GM18867 (cell line): ENCODE measurements around the gene EPB41L4A.

ENCODE experiments used
- ATAC-seq: cut with Tn5 transposase; IDR thresholded peaks from one replicate; pipeline ENCODE4 v1.9.1; 2021; ENCODE audit warnings: mild to moderate bottlenecking, moderate library complexity; ENCODE audit not compliant: unreplicated experiment

EPB41L4A gene

DNA sequence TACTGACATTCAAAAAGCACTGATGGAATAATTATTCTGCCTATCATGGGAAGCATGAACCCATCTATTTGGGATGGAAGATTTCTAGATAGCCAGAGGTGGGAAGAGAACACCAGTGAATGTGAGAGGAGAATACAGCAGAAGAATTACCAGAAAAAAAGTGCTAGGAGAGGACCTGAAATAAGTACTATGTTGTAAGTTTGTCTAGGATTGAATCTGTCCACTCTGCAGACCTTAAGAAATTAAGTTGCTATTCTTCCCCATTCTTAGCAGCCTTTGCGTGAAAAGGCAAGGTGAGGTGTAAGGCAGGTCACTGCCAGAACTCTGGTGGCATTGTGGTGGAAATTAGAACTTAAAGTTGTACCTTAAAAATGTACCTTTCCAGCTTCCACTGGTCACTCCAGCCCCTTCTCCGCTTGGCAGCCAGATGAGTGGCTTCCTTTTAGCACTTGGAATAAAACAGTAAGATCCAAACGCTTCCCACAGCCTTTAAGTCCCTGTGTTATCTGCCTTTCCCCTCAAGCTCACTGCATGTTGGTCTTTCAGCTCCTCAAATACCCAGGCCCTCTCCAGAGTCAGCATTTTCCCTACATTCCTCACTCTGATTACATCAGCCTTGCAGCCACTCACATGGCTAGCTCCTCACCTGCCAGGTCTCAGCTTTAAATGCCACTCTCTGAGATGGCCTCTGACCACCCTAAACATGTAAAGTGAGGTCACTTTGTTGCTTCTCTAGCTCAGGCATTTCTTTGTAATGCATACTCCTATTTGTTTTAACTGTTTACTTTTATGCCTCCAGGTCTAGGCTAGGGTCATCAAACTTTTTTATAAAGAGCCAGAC lies 253.0 kb downstream of the EPB41L4A start:
- ATAC-seq = no peak

DNA sequence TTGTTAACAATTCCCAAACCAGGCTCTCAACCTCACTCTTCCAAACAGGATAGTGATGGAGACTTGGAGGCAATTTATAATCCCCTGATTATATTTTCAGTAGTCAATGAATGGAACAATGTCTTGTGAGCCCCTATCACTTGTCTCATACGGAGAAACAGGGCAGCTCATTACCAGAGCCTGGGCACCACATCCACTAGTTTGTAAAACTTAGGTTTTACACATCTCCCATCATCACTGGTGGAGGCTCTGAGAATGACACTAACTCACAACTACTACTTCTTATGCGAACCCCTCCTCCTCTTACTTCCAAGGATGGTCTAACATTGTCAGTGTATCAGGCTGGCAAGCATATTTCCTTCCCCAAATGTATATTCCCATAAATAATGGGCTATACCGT lies 253.7 kb downstream of the EPB41L4A start:
- ATAC-seq = no peak

DNA sequence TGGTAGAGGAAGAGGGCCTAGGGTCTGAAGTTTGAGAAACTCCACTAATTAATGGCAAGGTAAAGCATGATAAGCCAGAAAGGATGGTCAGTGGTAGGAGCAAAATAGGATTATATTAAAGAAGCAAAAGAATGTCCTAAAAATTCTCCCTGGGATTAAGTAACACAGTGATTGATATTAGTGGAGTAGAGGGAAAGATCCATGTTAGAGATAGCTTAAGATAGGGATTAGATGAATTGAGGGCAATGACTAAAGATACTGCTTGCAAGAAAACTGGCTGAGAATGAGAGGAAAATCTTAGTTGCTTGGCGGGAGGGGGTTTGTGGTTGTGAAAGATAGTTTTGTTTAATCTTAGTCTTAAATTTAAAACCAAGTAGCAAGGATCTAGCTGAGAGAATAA lies 255.6 kb downstream of the EPB41L4A start:
- ATAC-seq = no peak

DNA sequence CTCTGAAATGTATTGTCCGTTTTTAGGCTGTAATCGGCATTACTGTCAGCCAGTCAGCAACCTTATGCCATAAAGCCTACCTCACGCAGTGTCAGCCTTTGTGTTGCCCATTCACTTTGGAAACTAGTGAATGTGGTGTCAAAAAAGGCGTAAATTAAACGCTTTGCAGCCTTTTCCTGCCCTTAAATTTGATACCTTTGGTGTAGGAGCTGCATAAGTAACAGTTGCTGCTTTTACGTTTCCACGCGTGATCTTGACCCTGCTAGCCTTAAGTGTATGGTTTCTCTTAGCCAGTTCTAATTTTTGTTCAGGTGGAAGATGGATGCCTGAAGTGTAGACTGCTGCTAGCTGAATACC lies 257.7 kb downstream of the EPB41L4A start:
- ATAC-seq = no peak

DNA sequence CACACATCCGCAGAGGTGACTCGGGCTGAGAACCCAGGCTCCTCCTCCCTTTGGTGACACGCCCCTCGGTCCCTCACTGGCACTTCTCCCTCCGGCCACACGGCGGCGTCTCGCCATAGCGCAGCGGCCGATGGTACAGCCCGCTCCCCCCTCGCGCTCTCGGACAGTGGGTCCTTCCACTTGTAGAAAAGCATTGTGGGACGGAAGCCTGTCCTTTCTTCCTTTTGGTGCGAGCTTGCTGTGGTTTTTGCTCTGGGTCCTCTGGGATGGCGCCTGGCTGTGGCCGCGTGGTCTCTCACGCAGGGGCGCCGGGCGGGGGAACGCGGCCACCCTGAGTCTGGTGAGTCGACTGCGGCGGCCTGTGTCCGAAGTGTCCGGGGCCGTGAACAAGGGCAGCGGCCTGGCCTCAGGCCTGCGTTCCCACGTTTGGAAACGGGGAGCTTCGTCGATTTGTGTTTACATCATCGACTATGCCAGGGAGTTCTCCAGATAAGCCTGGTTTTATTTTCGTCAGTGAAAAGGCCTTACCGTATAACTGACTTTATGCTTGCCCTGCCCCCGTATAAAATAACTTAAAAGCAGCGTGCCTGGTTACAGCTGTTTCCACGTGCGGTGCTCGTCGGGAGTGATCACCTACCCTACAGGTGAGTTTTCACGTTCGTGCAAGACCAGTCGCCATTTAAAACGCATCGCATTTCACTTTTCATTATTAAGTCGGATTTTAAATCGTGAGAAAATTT lies 258.3 kb downstream of the EPB41L4A start:
- ATAC-seq = peak; percentile 97

DNA sequence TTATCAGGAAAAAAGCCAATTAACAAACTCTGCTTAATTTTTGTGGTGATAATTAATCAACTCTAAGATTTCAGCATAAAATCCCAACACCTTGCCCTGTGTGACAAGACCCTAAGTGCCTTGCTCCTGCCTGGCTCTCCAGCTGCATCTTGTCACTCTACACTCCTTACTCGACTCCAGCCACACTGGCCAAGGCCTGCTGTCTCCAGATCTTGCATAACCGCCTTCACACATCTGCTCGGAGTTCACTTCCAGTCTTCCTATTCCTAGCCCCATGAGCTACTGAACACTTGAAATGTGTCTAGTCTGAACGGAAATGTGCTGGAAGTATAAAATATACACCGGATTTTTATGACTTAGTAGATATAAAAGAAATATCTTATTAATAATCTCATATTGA lies 259.6 kb downstream of the EPB41L4A start:
- ATAC-seq = no peak

DNA sequence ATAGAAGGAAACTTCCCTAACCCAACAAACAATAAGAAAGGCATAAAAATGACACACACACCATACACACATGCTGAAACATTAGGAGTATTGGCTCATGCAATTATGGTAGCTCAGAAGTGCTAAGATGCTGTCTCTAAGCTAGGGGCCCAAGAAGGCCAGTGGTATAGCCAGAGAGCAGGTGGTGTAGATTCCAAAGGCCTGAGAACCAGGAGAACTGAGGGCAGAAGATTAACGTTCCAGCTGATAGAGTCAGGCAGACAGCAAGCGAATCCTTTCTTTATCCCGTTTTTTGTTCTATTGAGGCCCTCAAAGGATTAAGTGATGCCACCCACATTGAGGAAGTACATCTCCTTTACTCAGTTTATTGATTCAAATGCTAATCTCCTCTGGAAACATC lies 262.9 kb downstream of the EPB41L4A start:
- ATAC-seq = no peak

DNA sequence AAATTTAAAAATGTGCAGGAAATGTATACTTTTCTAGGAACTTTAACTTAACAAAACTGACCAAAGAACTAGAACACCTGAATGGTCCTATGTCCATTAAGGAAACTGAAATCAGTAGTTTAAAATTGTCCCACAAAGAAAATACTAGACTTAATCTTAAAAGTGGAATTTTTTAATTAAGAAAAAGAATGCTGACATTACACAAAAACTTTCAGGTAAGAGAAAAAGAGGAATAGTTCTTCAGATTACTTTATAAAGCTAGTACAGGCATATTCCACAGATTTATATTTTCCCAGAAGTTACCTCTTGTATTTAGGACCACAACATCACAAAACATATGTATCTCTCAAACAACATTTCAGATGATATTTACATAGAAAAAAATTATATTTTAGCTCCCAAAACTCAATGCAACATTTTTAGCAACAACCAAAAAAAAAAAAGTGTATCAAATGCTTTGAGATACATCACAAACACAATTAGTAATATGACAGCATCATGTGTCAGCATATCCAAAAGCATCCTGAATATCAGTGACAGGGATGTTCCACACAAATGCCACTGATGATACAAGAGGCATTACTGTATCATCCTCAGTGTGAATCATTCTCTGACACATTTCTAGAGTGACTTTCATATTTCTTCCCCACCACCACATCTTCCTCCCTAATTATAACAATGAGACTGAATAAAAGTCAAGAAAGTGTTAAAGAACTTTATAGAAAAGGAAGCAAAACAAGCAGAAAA lies 264.0 kb downstream of the EPB41L4A start:
- ATAC-seq = no peak

DNA sequence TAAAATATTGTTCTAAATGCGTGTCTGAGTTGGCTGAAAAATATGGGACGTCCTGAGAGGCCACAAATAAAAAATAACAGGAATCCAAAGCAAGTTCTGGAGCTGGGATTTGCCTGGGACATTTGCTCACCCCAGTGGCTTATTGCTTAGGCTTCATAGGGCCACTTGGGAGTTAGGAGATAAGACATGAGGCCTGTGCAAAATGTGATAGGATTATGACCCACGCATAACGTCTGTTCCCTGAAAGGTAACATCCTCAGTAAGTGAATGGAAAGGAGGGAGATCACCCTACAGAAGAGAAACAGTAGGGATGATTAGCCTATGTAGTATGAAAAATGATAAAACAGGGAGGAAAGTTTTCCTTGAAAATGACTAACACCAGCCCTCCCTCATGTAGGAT lies 269.4 kb downstream of the EPB41L4A start:
- ATAC-seq = no peak

DNA sequence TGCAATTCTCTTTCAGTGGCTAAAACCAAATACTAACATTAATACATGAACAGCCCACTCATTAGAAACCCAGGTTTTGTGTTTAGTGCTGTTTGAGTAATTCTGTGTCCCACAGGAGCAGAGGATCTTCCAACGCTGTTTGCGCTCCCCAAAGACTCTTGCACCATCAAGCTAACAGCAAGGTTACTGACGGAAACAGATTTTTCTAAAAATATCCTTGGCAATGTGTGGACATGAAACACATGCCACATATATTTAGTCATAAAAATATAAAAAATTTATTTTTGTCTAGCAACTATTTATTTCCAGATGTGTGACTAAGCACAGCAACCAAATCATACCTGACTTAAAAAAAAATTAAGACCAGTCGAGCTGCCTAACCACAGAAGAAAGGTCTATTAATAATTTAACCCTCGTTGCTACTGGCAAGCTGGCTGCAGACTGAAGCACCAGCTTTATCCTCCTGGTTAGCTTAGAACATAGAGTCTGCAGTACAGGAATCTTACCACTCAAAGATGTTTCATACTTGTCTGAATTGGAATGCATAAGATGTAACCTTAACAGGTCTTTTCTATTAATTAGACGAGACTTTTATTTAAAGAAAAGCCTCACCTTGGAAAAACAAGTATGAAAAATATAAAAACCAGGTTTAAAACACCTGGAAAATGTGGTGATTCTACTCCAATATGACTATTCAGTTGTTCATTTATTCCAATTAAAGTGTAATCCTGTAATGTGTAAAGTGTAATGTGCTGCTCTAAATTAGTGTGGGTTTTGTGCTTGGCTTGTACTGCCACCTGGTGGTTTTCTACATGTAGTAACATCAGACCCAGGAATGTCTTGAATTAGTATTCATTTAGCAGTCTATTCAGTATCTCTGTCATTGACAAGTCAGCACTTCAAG lies 272.5 kb downstream of the EPB41L4A start:
- ATAC-seq = peak; percentile 60

DNA sequence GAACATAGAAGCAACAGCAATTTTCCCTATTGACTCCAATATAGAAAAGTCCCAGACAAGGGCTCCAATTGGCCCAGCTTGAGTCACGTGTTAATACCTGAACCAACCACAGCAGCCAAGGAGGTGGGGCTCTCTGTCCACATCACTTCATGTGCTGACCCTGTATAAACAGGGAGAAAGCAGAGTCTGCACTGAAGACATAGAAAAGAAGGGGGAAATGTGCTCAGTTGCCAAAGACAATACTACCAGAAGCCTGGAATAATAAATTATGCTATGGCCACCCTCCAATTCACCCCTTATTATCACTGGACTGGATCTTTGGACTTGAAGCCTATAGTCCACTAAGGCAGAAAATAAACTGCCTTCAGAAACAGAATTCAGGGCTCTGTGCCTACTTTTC lies 275.4 kb downstream of the EPB41L4A start:
- no peak for ATAC-seq

DNA sequence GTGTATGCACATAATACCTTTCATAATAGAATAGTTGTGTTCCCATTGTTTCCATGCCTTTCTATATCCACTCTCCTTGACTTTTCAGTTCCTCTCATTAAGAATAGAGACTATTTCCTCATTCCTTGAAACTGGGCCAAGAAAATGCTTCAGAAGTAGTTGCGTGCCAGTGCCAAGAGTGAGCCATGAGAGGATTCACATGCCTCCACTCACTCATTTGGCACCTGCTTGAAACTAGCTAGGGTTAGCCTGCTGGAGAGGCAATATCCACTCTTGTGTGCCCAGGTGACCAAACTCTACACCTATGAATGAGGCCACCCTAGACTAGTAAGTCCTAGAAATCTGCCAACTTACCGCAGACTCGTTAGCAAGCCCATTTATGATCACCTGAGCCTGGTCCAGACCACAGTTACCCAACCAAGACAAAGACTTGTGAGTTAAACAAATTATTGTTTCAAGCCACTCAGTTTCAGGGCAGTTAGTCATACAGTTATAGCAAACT lies 276.3 kb downstream of the EPB41L4A start:
- ATAC-seq = peak; percentile 66

DNA sequence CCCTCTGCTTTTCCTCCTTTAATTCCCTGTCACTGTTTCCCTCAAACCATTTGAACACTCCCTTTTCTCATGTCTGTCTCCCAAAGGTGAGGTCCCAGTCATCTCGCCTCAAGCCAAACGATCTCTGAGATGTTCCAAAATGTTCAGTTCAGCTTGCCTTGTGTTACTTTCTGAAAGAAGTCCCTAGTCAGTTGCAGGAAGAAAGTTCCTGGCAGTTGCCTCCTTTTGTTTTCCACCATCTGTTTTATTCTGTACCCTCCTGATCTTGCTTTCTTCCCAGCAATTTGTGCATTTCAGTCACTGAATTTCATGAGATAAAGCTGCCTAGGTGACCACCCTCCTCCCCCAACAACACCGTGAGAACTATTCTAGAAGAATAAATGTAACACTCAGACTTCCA lies 277.5 kb downstream of the EPB41L4A start:
- ATAC-seq = no peak

DNA sequence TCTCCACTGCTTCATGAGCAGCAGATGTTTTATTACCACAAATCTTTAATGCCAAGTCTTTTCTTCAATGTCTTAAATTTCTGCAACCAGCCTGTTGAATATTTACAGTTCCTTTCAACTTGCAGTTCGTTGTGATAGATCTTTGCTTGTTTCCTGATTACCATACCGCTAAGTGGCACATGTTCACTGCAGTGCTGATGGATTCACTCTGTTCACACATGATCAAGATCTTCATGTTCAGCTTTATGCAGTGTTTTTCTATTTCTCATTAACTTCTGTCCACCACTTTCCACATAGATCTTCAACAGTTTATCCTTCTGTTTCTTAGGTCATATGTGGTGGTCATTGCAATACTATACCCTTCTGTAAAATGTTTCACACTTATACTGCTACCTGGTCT lies 280.6 kb downstream of the EPB41L4A start:
- no peak for ATAC-seq

DNA sequence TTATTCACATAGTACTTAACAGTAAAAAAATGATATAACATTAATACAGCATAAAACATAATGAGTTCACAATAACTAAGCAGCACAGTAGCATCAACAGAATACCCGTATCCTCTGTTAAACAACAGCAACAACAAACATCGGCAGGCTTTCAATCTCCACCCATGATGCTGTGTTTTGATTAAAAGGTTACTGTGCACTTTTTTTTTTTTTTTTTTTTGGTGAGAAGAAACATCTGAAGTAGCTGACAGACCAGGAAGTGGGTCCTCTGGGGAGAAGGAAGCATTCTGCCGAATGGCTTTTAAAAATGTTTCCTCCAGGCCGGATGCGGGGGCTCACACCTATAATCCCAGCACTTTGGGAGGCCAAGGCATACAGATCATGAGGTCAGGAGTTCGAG lies 282.3 kb downstream of the EPB41L4A start:
- no peak for ATAC-seq

DNA sequence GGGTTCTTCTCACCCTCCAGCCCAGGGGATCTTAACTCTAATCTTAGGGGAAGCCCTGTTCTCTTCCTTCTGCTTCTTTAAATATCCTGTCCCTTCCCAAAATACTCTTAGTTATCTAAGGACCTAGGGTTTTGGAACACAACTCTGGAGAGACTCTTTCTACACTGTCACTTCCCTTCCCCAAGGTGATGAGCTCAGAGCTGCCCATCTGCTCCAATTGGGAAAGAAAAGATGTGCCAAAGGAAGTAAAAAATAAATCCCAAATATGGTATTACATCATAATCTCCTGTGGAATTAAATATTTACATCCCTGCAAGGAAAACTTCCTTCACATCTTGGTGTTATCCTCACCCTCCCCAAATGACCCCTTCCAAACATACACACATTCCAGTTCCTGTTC lies 291.2 kb downstream of the EPB41L4A start:
- no peak for ATAC-seq

DNA sequence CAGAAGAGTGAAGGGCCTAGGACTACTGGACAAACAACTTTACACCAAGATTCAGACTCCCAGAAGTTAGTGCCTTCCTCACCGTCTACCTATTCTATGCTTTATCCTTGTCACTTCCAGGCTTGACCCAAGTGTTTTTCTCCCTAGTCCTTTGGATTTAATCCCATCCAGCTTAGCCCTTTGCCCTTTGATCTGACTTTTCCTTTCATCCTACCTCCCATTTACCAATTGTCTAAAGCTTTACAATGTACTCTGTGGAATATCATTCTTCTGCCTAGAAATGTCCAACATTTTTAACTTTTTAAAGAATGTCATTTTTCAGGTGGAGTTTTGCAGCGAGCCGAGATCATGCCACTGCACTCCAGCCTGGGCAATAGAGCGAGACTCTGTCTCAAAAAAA lies 292.1 kb downstream of the EPB41L4A start:
- no peak for ATAC-seq

DNA sequence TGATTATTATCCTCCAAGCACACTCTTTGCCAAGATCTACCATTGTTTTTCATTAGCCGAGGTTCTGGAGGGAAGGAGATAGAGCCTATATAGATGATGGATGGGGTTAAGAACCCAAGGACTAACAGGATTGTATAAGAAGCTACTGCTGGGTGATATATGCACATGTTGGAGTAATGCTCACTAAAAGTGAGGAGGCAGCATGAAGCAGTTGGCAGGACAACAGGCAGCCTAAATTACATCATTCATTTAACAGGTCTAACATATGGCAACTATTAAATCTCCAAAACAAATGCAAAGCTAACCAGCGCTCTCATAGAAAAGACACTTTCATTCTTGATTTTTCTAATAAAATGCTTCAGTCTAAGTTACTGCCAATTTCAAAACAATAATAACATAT lies 293.2 kb downstream of the EPB41L4A start:
- no peak for ATAC-seq

DNA sequence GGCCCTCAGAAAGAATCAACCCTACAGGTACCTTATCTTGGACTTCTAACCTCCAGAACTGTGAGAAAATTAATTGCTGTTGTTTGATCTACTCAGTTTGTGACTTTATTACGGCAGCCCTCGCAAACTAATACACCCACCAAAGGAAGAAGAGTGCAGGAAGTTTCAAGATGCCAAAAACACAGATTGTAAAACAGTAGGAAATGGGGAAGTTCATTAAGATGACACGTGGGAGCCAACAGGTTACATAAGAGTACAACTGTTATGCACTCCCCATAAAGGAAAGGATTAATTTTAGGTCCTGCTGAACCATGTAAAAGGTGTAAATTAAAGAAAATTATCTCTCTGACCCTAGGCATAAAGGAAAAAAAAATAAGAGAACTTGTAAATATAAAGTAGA lies 294.3 kb downstream of the EPB41L4A start:
- no peak for ATAC-seq

DNA sequence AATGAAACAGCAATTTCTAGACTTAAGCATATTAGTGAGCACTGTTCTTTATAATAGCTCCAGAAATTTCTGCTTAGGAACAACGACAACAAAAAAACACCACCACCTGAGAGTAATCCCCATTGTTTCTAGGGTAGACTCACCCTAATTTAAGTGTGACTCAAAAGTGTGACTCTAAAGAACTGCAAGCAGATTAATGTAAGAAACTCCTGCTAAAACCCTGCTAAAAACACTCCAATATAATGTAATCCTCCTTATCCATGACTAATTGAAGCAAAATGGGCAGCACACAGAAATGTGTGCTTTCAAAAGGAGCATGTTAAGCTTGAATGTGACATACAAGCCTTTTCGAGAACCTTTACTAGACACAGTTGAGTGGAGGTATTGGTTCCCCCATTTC lies 296.0 kb downstream of the EPB41L4A start:
- ATAC-seq = no peak

DNA sequence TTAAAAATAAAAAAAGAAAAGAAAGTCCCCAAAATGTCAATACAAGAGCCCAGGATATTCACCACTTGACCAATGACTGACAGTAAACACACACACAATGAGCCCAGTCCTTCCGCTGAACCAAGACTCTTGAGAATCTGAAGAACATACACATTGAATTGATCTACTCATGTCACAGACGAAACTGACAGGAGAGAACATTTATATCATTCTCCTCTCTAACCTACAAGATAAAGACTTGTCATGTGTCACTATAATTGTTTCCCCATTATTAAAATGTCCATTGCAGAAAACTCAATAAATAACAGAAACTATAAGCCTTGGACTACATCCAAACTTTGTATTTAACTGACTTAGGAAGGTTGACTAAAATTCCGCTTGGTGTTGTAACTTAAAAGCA lies 296.7 kb downstream of the EPB41L4A start:
- ATAC-seq = no peak
